ENCODE measurements around the gene ENGASE. TPM values are rescaled to one million over a fixed set of nuclear protein-coding genes. Genes with fewer than 3 reads are reported as not detected.

Gene ENGASE
- total and polyA plus RNA-seq, 2 of the 8 experiments (the other 6 are each of a cell fraction or from before 2014, with no cell fraction given): 9.3 to 36.1 TPM

GRCh38 chr17:79135628-79136405 lies 61.2 kb downstream of the ENGASE start (continued):
- TF ChIP-seq, protein P1, sequence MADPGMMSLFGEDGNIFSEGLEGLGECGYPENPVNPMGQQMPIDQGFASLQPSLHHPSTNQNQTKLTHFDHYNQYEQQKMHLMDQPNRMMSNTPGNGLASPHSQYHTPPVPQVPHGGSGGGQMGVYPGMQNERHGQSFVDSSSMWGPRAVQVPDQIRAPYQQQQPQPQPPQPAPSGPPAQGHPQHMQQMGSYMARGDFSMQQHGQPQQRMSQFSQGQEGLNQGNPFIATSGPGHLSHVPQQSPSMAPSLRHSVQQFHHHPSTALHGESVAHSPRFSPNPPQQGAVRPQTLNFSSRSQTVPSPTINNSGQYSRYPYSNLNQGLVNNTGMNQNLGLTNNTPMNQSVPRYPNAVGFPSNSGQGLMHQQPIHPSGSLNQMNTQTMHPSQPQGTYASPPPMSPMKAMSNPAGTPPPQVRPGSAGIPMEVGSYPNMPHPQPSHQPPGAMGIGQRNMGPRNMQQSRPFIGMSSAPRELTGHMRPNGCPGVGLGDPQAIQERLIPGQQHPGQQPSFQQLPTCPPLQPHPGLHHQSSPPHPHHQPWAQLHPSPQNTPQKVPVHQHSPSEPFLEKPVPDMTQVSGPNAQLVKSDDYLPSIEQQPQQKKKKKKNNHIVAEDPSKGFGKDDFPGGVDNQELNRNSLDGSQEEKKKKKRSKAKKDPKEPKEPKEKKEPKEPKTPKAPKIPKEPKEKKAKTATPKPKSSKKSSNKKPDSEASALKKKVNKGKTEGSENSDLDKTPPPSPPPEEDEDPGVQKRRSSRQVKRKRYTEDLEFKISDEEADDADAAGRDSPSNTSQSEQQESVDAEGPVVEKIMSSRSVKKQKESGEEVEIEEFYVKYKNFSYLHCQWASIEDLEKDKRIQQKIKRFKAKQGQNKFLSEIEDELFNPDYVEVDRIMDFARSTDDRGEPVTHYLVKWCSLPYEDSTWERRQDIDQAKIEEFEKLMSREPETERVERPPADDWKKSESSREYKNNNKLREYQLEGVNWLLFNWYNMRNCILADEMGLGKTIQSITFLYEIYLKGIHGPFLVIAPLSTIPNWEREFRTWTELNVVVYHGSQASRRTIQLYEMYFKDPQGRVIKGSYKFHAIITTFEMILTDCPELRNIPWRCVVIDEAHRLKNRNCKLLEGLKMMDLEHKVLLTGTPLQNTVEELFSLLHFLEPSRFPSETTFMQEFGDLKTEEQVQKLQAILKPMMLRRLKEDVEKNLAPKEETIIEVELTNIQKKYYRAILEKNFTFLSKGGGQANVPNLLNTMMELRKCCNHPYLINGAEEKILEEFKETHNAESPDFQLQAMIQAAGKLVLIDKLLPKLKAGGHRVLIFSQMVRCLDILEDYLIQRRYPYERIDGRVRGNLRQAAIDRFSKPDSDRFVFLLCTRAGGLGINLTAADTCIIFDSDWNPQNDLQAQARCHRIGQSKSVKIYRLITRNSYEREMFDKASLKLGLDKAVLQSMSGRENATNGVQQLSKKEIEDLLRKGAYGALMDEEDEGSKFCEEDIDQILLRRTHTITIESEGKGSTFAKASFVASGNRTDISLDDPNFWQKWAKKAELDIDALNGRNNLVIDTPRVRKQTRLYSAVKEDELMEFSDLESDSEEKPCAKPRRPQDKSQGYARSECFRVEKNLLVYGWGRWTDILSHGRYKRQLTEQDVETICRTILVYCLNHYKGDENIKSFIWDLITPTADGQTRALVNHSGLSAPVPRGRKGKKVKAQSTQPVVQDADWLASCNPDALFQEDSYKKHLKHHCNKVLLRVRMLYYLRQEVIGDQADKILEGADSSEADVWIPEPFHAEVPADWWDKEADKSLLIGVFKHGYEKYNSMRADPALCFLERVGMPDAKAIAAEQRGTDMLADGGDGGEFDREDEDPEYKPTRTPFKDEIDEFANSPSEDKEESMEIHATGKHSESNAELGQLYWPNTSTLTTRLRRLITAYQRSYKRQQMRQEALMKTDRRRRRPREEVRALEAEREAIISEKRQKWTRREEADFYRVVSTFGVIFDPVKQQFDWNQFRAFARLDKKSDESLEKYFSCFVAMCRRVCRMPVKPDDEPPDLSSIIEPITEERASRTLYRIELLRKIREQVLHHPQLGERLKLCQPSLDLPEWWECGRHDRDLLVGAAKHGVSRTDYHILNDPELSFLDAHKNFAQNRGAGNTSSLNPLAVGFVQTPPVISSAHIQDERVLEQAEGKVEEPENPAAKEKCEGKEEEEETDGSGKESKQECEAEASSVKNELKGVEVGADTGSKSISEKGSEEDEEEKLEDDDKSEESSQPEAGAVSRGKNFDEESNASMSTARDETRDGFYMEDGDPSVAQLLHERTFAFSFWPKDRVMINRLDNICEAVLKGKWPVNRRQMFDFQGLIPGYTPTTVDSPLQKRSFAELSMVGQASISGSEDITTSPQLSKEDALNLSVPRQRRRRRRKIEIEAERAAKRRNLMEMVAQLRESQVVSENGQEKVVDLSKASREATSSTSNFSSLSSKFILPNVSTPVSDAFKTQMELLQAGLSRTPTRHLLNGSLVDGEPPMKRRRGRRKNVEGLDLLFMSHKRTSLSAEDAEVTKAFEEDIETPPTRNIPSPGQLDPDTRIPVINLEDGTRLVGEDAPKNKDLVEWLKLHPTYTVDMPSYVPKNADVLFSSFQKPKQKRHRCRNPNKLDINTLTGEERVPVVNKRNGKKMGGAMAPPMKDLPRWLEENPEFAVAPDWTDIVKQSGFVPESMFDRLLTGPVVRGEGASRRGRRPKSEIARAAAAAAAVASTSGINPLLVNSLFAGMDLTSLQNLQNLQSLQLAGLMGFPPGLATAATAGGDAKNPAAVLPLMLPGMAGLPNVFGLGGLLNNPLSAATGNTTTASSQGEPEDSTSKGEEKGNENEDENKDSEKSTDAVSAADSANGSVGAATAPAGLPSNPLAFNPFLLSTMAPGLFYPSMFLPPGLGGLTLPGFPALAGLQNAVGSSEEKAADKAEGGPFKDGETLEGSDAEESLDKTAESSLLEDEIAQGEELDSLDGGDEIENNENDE (IDR thresholded peaks at IDR 0.05; ENCODE audit: insufficient replicate concordance, low read length): no peak
- TF ChIP-seq, protein P2, sequence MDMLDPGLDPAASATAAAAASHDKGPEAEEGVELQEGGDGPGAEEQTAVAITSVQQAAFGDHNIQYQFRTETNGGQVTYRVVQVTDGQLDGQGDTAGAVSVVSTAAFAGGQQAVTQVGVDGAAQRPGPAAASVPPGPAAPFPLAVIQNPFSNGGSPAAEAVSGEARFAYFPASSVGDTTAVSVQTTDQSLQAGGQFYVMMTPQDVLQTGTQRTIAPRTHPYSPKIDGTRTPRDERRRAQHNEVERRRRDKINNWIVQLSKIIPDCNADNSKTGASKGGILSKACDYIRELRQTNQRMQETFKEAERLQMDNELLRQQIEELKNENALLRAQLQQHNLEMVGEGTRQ (IDR thresholded peaks at IDR 0.05; ENCODE audit: low read length): no peak
- TF ChIP-seq SIN3A (conservative IDR thresholded peaks at IDR 0.05 in 1 of 2, IDR thresholded peaks at IDR 0.05 in 1 of 2; ENCODE audit: low read depth in 1 of 2, low read length in 2 of 2) (no peak), SAP30 (IDR thresholded peaks at IDR 0.05; ENCODE audit: insufficient read depth, insufficient replicate concordance, low read length) (no peak), SP2 (IDR thresholded peaks at IDR 0.05; ENCODE audit: low read length) (no peak)
